Upper lobe of left lung (tissue), 6 donors: ENCODE measurements around the gene CNIH4. TPM values are rescaled to one million over a fixed set of nuclear protein-coding genes. Genes with fewer than 3 reads are reported as not detected.

Experiments used
- ATAC-seq, 2 donors: fragments of 200-7000 bp; cut with Tn5 transposase; one replicate each; pipeline ENCODE4 v1.9.1; 2022; ENCODE audit warnings: mild to moderate bottlenecking in 2 of 2, moderate library complexity in 2 of 2; ENCODE audit not compliant: low FRiP score in 2 of 2
- DNase-seq, 2 donors: peaks; one replicate each; pipeline ENCODE4 v3.0.0-alpha.2; 2019 to 2020
- H3K27ac ChIP-seq, 4 donors: fragments of 200-600 bp; sonication (generic); one replicate each; pipeline ENCODE4 v1.5.1; 2016 to 2019
- H3K27me3 ChIP-seq, 4 donors: fragments of 200-600 bp; sonication (generic); one replicate each; pipeline ENCODE4 v1.5.1; 2017 to 2019
- H3K36me3 ChIP-seq, 4 donors: fragments of 200-600 bp; sonication (generic); one replicate each; pipeline ENCODE4 v1.5.1; 2016 to 2019
- H3K4me1 ChIP-seq, 4 donors: fragments of 200-600 bp; sonication (generic); one replicate each; pipeline ENCODE4 v1.5.1; 2018 to 2019
- H3K4me3 ChIP-seq, 4 donors: fragments of 200-600 bp; sonication (generic); one replicate each; pipeline ENCODE4 v1.5.1; 2017 to 2019; ENCODE audit warnings: mild to moderate bottlenecking in 2 of 4, moderate library complexity in 1 of 4
- H3K9me3 ChIP-seq, 4 donors: fragments of 200-600 bp; sonication (generic); one replicate each; pipeline ENCODE4 v1.5.1; 2018 to 2019
- EP300 ChIP-seq, 4 donors: sonication (generic); formaldehyde crosslinking; IDR thresholded peaks; one replicate each; pipeline ENCODE4 v1.5.1; 2017; ENCODE audit warnings: antibody characterized with exemption in 4 of 4, control low read depth in 2 of 4
- POLR2A ChIP-seq, 4 donors: fragments of 450-650 bp; IDR thresholded peaks; one replicate each; pipeline ENCODE4 v1.5.1; 2016 to 2017; ENCODE audit warnings: antibody characterized with exemption in 4 of 4, mild to moderate bottlenecking in 2 of 4
- POLR2AphosphoS5 ChIP-seq, 2 donors: sonication (generic); formaldehyde crosslinking; IDR thresholded peaks; one replicate each; pipeline ENCODE4 v1.5.1; 2017; ENCODE audit warnings: antibody characterized with exemption in 2 of 2
- WGBS, 2 donors: methylation state at CpG; one replicate each; pipeline ENCODE4 v1.1.5; 2017 to 2018; 5-methylcytosine and 5-hydroxymethylcytosine counted together
- total RNA-seq, 6 donors: library from RNA; depleted of rRNA in 4 of 6; stranded (reverse); fragments of >200 nt in 4 of 6; gene quantifications; one replicate each; pipeline versions ENCODE4 v1.1.0 to v1.2.1, GENCODE V29; 2016 to 2021
- TF ChIP-seq, protein P1 (sequence below), 6 experiments: fragments of 450-650 bp in 4 of 6; fragments of 200-600 bp in 2 of 6; sonication (generic) in 2 of 6; IDR thresholded peaks; one replicate each; pipeline ENCODE4 v1.5.1; 2016 to 2019; ENCODE audit warnings: antibody characterized with exemption in 6 of 6
- donor health status: DM: no; HTN: no; CAD: no; lungs with moderate emphysema.
- donor health status: DM: no; HTN: yes; CAD: no; lungs with severe emphysema.

Gene CNIH4
- total RNA-seq, 6 donors from 2014 or later, result 19.2 to 86.6 (median 38.5) TPM

DNA sequence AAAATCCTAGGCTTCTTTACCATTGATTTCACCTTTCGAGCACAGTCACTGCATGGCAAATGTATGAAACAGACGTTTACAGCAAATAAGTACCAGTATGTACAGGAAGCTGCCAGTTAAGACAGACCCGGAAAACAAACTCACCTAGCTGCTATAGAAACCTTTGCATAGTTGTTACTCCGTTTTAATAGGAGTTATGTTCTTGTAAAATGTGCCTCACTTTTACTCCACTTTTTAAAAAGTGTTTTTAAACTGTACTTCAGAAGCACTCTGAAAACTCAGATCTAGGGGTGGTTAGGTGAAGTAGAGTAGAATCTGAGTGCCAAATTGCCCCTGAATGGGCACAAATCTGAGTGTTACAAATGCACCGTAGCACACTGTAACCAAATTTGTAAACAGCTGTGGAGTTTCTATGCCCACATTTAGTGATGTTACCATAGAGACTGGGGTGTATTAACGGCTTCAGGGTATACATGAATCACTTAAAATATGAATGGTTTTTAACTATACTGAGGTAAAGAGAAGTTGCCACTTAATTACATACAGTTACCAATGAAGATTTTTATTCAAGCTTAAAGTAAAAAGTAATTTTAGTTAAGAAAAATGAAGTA is 30.7 kb downstream of the CNIH4 start:
- Histone ChIP-seq H3K4me3 (no peak overlapping the region), H3K36me3 (peaks cover 15 to 69% (median 37%) of the 10 kb centered on the region in 4 donors), H3K9me3 (no peaks in the 10 kb centered on the region), H3K4me1 (peaks cover 0 to 7% (median 6%) of the 10 kb centered on the region in 4 donors), H3K27me3 (no peaks in the 10 kb centered on the region), H3K27ac (peak overlapping the region in 1 of 4 donors; percentile 19)
- TF ChIP-seq POLR2A (IDR thresholded peaks at IDR 0.05), result no peak
- no peak for TF ChIP-seq POLR2AphosphoS5 (IDR thresholded peaks at IDR 0.05)
- no peak for TF ChIP-seq EP300 (IDR thresholded peaks at IDR 0.05)
- TF ChIP-seq, protein P1, sequence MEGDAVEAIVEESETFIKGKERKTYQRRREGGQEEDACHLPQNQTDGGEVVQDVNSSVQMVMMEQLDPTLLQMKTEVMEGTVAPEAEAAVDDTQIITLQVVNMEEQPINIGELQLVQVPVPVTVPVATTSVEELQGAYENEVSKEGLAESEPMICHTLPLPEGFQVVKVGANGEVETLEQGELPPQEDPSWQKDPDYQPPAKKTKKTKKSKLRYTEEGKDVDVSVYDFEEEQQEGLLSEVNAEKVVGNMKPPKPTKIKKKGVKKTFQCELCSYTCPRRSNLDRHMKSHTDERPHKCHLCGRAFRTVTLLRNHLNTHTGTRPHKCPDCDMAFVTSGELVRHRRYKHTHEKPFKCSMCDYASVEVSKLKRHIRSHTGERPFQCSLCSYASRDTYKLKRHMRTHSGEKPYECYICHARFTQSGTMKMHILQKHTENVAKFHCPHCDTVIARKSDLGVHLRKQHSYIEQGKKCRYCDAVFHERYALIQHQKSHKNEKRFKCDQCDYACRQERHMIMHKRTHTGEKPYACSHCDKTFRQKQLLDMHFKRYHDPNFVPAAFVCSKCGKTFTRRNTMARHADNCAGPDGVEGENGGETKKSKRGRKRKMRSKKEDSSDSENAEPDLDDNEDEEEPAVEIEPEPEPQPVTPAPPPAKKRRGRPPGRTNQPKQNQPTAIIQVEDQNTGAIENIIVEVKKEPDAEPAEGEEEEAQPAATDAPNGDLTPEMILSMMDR (IDR thresholded peaks at IDR 0.05), result no peak
- ATAC-seq (no peak), DNase-seq (no peak)
- 57 to 67% methylated on average over 6 of the region's 6 CpGs for WGBS, 2 donors

DNA sequence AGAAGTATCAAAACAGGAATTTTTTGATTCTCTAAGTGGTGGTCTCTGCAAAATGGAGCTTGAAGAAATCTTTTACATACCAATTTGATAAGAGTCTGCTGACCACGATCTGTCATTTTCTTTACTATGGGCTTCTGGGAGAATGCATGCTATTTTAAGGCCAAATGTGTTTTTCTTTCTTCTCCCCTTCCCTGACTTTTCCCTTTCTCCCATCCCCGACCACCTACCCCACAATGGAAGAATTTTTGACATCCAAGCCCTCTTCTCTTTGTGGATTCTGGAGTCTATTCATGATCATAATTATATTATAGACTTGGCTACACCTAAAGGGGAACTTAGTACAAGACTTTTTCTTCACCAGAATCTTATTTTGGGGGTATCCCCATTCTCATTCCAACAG is 31.3 kb downstream of the CNIH4 start:
- ATAC-seq (no peak), DNase-seq (no peak)
- H3K4me3 ChIP-seq, result no peak overlapping the region
- TF ChIP-seq POLR2A (IDR thresholded peaks at IDR 0.05), result no peak
- H3K27ac ChIP-seq, result no peak overlapping the region
- WGBS, 2 donors, result 86 to 90% methylated on average over 2 of the region's 2 CpGs
- H3K27me3 ChIP-seq, result no peaks in the 10 kb centered on the region
- H3K36me3 ChIP-seq, result peaks cover 20 to 74% (median 37%) of the 10 kb centered on the region in 4 donors
- peaks cover 0 to 7% (median 6%) of the 10 kb centered on the region in 4 donors for H3K4me1 ChIP-seq
- H3K9me3 ChIP-seq, result no peaks in the 10 kb centered on the region

DNA sequence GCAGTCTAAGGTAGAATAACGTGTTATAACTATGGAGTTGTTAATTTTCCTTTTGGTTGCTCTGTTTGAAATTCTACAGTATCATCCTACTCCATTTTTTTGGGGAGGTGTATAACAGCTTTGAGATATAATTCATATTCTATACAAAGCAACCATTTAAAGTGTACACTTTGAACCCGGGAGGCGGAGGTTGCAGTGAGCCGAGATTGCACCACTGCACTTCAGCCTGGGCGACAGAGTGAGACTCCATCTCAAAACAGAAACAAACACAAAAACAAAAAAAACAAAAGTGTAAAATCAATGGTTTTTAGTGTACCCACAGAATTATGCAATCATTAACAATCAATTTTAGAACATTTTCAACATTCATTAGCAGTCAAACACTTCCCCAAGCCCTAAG is 33.8 kb downstream of the CNIH4 start:
- Histone ChIP-seq H3K27ac (no peak overlapping the region), H3K27me3 (no peaks in the 10 kb centered on the region), H3K36me3 (peaks cover 26 to 94% (median 54%) of the 10 kb centered on the region in 4 donors), H3K4me1 (peaks cover 0 to 7% (median 6%) of the 10 kb centered on the region in 4 donors), H3K4me3 (no peak overlapping the region), H3K9me3 (no peaks in the 10 kb centered on the region)
- TF ChIP-seq POLR2AphosphoS5 (IDR thresholded peaks at IDR 0.05), result no peak
- DNase-seq (no peak), ATAC-seq (no peak)
- 83 to 93% methylated on average over 5 of the region's 5 CpGs for WGBS, 2 donors

DNA sequence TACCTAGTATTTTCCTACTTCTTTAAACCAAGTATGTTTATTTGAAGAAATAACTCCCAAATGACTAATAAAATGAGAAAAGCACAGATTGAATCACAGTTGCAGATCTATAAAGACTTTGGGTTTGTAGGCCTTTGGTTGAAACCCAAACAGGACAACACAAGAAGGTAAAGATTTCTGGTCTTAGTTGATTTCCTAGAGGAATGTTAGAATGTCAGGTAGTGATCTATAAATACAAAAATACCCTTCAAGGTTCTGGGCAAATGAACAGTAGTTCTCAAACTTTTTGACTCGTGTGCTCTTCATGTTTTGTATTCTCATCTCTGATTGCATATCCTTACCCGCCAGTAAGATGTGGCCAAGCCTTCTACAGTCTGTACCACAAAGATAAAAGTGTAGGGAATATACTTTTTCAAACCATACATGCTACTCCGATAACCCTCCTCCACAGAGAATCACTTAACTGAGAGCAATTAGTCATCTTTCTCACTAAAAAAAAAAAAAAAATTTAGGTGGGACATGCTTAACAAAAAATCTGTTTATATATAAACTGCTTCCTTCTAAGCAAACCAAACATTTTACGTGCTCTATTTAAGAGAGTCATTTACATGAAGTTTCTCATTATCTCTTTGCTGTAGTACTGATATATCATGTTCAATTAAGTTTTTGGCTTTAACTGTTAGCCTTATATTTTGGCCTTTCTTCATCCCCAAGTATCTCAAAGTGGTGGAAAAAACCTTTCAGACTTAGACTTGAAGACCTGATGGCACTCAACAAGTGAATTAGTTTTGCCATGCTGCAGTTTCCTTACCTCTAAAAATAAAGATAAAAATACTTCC is 36.0 kb downstream of the CNIH4 start:
- ATAC-seq, result no peak

DNA sequence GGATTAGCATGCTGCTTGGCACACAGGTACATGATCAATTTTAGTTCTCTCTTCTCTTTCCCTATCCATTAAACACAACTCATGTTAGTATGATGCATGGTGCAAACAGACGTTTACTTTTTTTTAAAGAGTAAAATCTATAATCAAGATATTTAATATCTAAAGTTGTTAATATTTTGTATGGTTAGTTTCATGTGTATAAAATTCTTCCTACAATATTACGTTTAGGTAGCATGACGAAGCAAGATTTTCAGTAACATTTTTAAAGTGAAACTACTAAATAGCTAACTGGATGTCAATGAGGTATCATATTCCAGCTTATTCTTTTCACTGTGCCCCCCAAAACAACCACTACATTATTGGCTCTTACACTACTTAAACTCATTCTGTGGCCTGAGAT is 36.6 kb downstream of the CNIH4 start:
- DNase-seq (no peak), ATAC-seq (no peak)
- TF ChIP-seq POLR2A (IDR thresholded peaks at IDR 0.05) (no peak), POLR2AphosphoS5 (IDR thresholded peaks at IDR 0.05) (no peak), EP300 (IDR thresholded peaks at IDR 0.05) (no peak)
- TF ChIP-seq, protein P1 (IDR thresholded peaks at IDR 0.05), result no peak
- H3K27ac ChIP-seq, result no peak overlapping the region
- H3K36me3 ChIP-seq, result peaks cover 44 to 99% (median 65%) of the 10 kb centered on the region in 4 donors
- no peak overlapping the region for H3K4me3 ChIP-seq
- H3K9me3 ChIP-seq, result no peaks in the 10 kb centered on the region
- 80 to 85% methylated on average over 3 of the region's 3 CpGs for WGBS, 2 donors
- no peaks in the 10 kb centered on the region for H3K27me3 ChIP-seq
- no peaks in the 10 kb centered on the region for H3K4me1 ChIP-seq

More for the DNA sequence above, 36.0 kb downstream of the CNIH4 start:
- Histone ChIP-seq H3K36me3 (peaks cover 39 to 99% (median 64%) of the 10 kb centered on the region in 4 donors), H3K27me3 (no peaks in the 10 kb centered on the region), H3K4me3 (no peak overlapping the region), H3K27ac (no peak overlapping the region), H3K9me3 (no peaks in the 10 kb centered on the region), H3K4me1 (peaks cover 0 to 3% (median 0%) of the 10 kb centered on the region in 4 donors)
- no peak for TF ChIP-seq EP300 (IDR thresholded peaks at IDR 0.05)
- DNase-seq, result no peak
- 81 to 95% methylated on average over 4 of the region's 4 CpGs for WGBS, 2 donors

DNA sequence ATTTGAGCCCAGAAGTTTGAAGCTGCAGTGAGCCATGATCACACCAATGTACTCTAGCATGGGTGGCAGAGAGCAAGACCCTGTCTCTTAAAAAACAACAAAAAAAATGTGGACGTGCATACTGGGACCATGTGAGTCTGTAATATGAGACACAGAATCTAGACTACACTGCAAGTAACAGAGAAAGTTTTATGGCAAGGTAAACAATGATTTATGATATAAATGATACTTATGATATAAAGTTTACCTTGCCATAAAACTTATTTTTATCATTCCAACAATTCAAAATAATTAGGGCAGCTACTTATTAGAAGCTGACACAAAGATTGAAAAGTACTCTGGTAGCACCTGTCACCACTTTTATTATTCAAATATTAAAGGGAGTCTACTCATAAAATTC is 43.2 kb downstream of the CNIH4 start:
- Histone ChIP-seq H3K36me3 (peaks cover 49 to 98% (median 68%) of the 10 kb centered on the region in 4 donors), H3K27me3 (no peaks in the 10 kb centered on the region), H3K9me3 (no peaks in the 10 kb centered on the region), H3K27ac (no peak overlapping the region), H3K4me3 (no peak overlapping the region), H3K4me1 (no peaks in the 10 kb centered on the region)
- ATAC-seq (no peak), DNase-seq (no peak)
- TF ChIP-seq POLR2AphosphoS5 (IDR thresholded peaks at IDR 0.05) (no peak), EP300 (IDR thresholded peaks at IDR 0.05) (no peak), POLR2A (IDR thresholded peaks at IDR 0.05) (no peak)
- TF ChIP-seq, protein P1 (IDR thresholded peaks at IDR 0.05), result no peak
- WGBS, 2 donors, result 84 to 89% methylated on average over 1 of the region's 1 CpG
